Vagina (tissue), 2 donors: ENCODE results near the gene KCNK1. TPM values are rescaled to one million over a fixed set of nuclear protein-coding genes. Genes with fewer than 3 reads are reported as not detected.

Source experiments
- microRNA-seq: library from miRNA; unstranded; fragments of <30 nt; microRNA quantifications from one replicate; pipeline ENCODE4, GENCODE V29; 2017; ENCODE audit warnings: borderline number of aligned reads, borderline replicate concordance
- small RNA-seq: library from RNA; depleted of rRNA; stranded (forward); fragments of <200 nt; gene quantifications from one replicate; pipeline ENCODE3, GENCODE V24; 2016
- total RNA-seq: library from RNA; depleted of rRNA; stranded (reverse); fragments of >200 nt; gene quantifications from one replicate; pipeline ENCODE4 v1.2.3, GENCODE V29; 2016

KCNK1 gene
- total RNA-seq, 1 donor from 2014 or later = 11.3 TPM

Small RNAs within 50 kb of the gene (microRNA-seq; reads per million reads assigned to microRNA genes)
- gene MIR4427 = not detected

Small RNAs within 50 kb of the gene (small RNA-seq; reads per million reads assigned to genes)
- gene MIR4427 = not detected
